IMR-90 (cell line): ENCODE results near the gene GABBR2.

ENCODE experiments used
- CEBPB ChIP-seq: IDR thresholded peaks from 2 replicates; pipeline ENCODE4 v1.6.1; 2012; ENCODE audit warnings: low read depth, low read length, improper control_type of control experiment
- CTCF ChIP-seq: conservative IDR thresholded peaks from 2 replicates; pipeline ENCODE4 v1.5.1; 2012; ENCODE audit warnings: mild to moderate bottlenecking, low read depth, low read length, improper control_type of control experiment

GRCh38 chr9:98743818-98744611 is 35.3 kb upstream of the GABBR2 start:
- TF ChIP-seq CTCF (no peak), CEBPB (no peak)
